H9 (cell line): ENCODE data around the gene KCNJ16. TPM values are rescaled to one million over a fixed set of nuclear protein-coding genes. Genes with fewer than 3 reads are reported as not detected.

Experiments used
- DNase-seq: peaks from one replicate; pipeline ENCODE4 v3.0.0-alpha.2; 2017
- H2AFZ ChIP-seq: one replicate; pipeline ENCODE4 v1.6.1; 2013; ENCODE audit warnings: mild to moderate bottlenecking, low read length, control low read depth, moderate library complexity
- H2AK5ac ChIP-seq: 2 replicates; pipeline ENCODE4 v1.6.1; 2013; ENCODE audit warnings: low read length, control low read depth, mixed read lengths; ENCODE audit not compliant: insufficient read length
- H2BK120ac ChIP-seq: one replicate; pipeline ENCODE4 v1.6.1; 2013; ENCODE audit warnings: low read depth, mild to moderate bottlenecking, low read length, control low read depth, inconsistent platforms; ENCODE audit not compliant: poor library complexity, severe bottlenecking
- H2BK12ac ChIP-seq: 2 replicates; pipeline ENCODE4 v1.6.1; 2013; ENCODE audit warnings: low read length, control low read depth, mixed read lengths, low read depth; ENCODE audit not compliant: insufficient read length
- H2BK15ac ChIP-seq: 2 replicates; pipeline ENCODE4 v1.6.1; 2013; ENCODE audit warnings: low read depth, low read length, control low read depth
- H2BK20ac ChIP-seq: one replicate; pipeline ENCODE4 v1.6.1; 2013; ENCODE audit warnings: low read depth, mild to moderate bottlenecking, low read length, control low read depth, inconsistent platforms; ENCODE audit not compliant: poor library complexity, severe bottlenecking
- H2BK5ac ChIP-seq: 2 replicates; pipeline ENCODE4 v1.6.1; 2013; ENCODE audit warnings: low read length, control low read depth, mixed read lengths; ENCODE audit not compliant: insufficient read length
- H3K14ac ChIP-seq: 2 replicates; pipeline ENCODE4 v1.6.1; 2013; ENCODE audit warnings: low read length, control low read depth; ENCODE audit not compliant: insufficient read depth
- H3K18ac ChIP-seq: 2 replicates; pipeline ENCODE4 v1.6.1; 2013; ENCODE audit warnings: low read depth, mild to moderate bottlenecking, mixed read lengths, low read length, control low read depth; ENCODE audit not compliant: insufficient read length
- H3K23ac ChIP-seq: 2 replicates; pipeline ENCODE4 v1.6.1; 2013; ENCODE audit warnings: low read length, control low read depth, mixed read lengths, low read depth; ENCODE audit not compliant: insufficient read length
- H3K23me2 ChIP-seq: 2 replicates; pipeline ENCODE4 v1.6.1; 2013; ENCODE audit warnings: low read depth, mild to moderate bottlenecking, mixed read lengths, low read length, control low read depth; ENCODE audit not compliant: insufficient read length, poor library complexity, severe bottlenecking
- H3K27ac ChIP-seq: 2 replicates; pipeline ENCODE4 v1.5.1; 2013; ENCODE audit warnings: low read length, control low read depth, mixed read lengths, low read depth; ENCODE audit not compliant: insufficient read length
- H3K27me3 ChIP-seq: 2 replicates; pipeline ENCODE4 v1.6.1; 2013; ENCODE audit warnings: low read length, control low read depth, inconsistent platforms; ENCODE audit not compliant: insufficient read depth
- H3K4ac ChIP-seq: 2 replicates; pipeline ENCODE4 v1.6.1; 2013; ENCODE audit warnings: low read depth, mild to moderate bottlenecking, control low read depth, inconsistent platforms, low read length, moderate library complexity
- H3K4me1 ChIP-seq: 2 replicates; pipeline ENCODE4 v1.6.1; 2013; ENCODE audit warnings: low read length, control low read depth, inconsistent platforms; ENCODE audit not compliant: insufficient read depth
- H3K4me2 ChIP-seq: 2 replicates; pipeline ENCODE4 v1.6.1; 2013; ENCODE audit warnings: low read length, control low read depth, mixed read lengths; ENCODE audit not compliant: insufficient read length, insufficient read depth
- H3K56ac ChIP-seq: 2 replicates; pipeline ENCODE4 v1.6.1; 2013; ENCODE audit warnings: low read depth, mild to moderate bottlenecking, mixed read lengths, low read length, control low read depth; ENCODE audit not compliant: insufficient read length
- H3K79me1 ChIP-seq: 2 replicates; pipeline ENCODE4 v1.6.1; 2013; ENCODE audit warnings: low read depth, mild to moderate bottlenecking, moderate library complexity, low read length, control low read depth, inconsistent platforms; ENCODE audit not compliant: insufficient read depth, poor library complexity, severe bottlenecking
- H3K79me2 ChIP-seq: 2 replicates; pipeline ENCODE4 v1.6.1; 2013; ENCODE audit warnings: low read length, control low read depth, inconsistent platforms; ENCODE audit not compliant: insufficient read depth
- H3K9ac ChIP-seq: 2 replicates; pipeline ENCODE4 v1.6.1; 2013; ENCODE audit warnings: low read length, control low read depth, mixed read lengths; ENCODE audit not compliant: insufficient read length; ENCODE audit errors: extremely low read depth
- H3K9me3 ChIP-seq: one replicate; pipeline ENCODE4 v1.6.1; 2013; ENCODE audit warnings: low read depth, low read length, inconsistent platforms; ENCODE audit not compliant: control insufficient read depth
- H3T11ph ChIP-seq: one replicate; pipeline ENCODE4 v1.6.1; 2013; ENCODE audit warnings: mild to moderate bottlenecking, low read length, control low read depth, inconsistent platforms
- H4K20me1 ChIP-seq: one replicate; pipeline ENCODE4 v1.6.1; 2013; ENCODE audit not compliant: control insufficient read depth, insufficient read length, insufficient read depth
- H4K5ac ChIP-seq: 2 replicates; pipeline ENCODE4 v1.6.1; 2013; ENCODE audit warnings: low read depth, mild to moderate bottlenecking, mixed read lengths, low read length, control low read depth; ENCODE audit not compliant: insufficient read length
- H4K8ac ChIP-seq: replicated peaks from 2 replicates; pipeline ENCODE4 v1.6.1; 2013; ENCODE audit warnings: low read length, control low read depth, mixed read lengths, low read depth; ENCODE audit not compliant: insufficient read length
- H4K91ac ChIP-seq: 2 replicates; pipeline ENCODE4 v1.6.1; 2013; ENCODE audit warnings: low read depth, mild to moderate bottlenecking, moderate library complexity, mixed read lengths, low read length, control low read depth; ENCODE audit not compliant: insufficient read length
- H3K27ac Mint-ChIP-seq, 3 experiments: 2 replicates in 2 of 3; 3 replicates in 1 of 3; pipeline ENCODE4 v1.8.0; 2020 to 2021; ENCODE audit warnings: mixed read lengths in 3 of 3, mild to moderate bottlenecking in 1 of 3, moderate library complexity in 1 of 3
- H3K27me3 Mint-ChIP-seq: 2 replicates; pipeline ENCODE4 v1.8.0; 2021; ENCODE audit warnings: low read depth, mild to moderate bottlenecking, moderate library complexity, mixed read lengths
- H3K36me3 Mint-ChIP-seq, 3 experiments: 2 replicates in 2 of 3; 3 replicates in 1 of 3; pipeline ENCODE4 v1.8.0; 2020 to 2021; ENCODE audit warnings: low read depth in 3 of 3, mixed read lengths in 3 of 3; ENCODE audit not compliant: insufficient read depth in 1 of 3
- H3K4me1 Mint-ChIP-seq, 2 experiments: 2 replicates each; pipeline ENCODE4 v1.8.0; 2020; ENCODE audit warnings: mixed read lengths in 2 of 2
- H3K4me3 Mint-ChIP-seq, 2 experiments: 2 replicates in 1 of 2; 3 replicates in 1 of 2; pipeline ENCODE4 v1.8.0; 2020 to 2021; ENCODE audit warnings: mild to moderate bottlenecking in 2 of 2, mixed read lengths in 2 of 2, moderate library complexity in 1 of 2
- H3K9me3 Mint-ChIP-seq, 2 experiments: 2 replicates in 1 of 2; 3 replicates in 1 of 2; pipeline ENCODE4 v1.8.0; 2020; ENCODE audit warnings: mild to moderate bottlenecking in 2 of 2, mixed read lengths in 2 of 2, moderate library complexity in 1 of 2
- WGBS: extraction: QIAGEN DNeasy Blood & Tissue Kit; methylation state at CpG from one replicate; pipeline ENCODE4 v1.1.7; 2013; ENCODE audit warnings: missing lambda C conversion rate, low lambda C conversion rate, mixed read lengths; ENCODE audit not compliant: insufficient read length; ENCODE audit errors: extremely low coverage; 5-methylcytosine and 5-hydroxymethylcytosine counted together
- total RNA-seq: library from RNA; stranded (reverse); gene quantifications from 2 replicates; pipeline ENCODE4 v1.2.1, GENCODE V29; 2021
- TF ChIP-seq, protein P1 (sequence below): fragments of 200-600 bp; sonication (generic); conservative IDR thresholded peaks from 3 replicates; pipeline ENCODE4 v1.8.0; 2021; ENCODE audit warnings: antibody characterized with exemption, mild to moderate bottlenecking

KCNJ16 gene
- total RNA-seq, 1 experiment from 2014 or later, result not detected

DNA sequence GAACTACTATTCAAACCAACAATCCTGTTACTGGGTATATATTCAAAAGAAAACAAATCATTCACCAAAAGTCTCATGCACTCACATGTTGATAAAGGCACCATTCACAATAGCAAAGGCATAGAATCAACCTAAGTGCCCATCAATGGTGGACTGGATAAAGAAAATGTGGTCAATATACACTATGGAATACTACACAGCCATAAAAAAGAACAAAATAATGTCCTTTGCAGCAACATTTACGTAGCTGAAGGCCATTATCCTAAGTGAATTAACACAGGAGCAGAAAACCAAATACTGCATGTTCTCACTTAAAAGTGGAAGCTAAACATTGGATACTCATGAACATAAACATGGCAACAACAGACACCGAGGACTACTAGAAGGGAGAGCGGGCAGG, 41.9 kb downstream of the KCNJ16 start:
- Histone ChIP-seq H4K91ac (no peak overlapping the region), H3K18ac (no peak overlapping the region), H2AFZ (no peak overlapping the region), H3K79me1 (no peaks in the 10 kb centered on the region), H3K9me3 (no peaks in the 10 kb centered on the region), H3K9ac (no peak overlapping the region), H4K5ac (no peak overlapping the region), H2BK120ac (no peak overlapping the region), H2AK5ac (no peak overlapping the region), H3K56ac (no peak overlapping the region), H3K14ac (no peak overlapping the region), H2BK5ac (no peak overlapping the region), H3K27ac (no peak overlapping the region), H4K8ac (no peak overlapping the region), H3K79me2 (no peaks in the 10 kb centered on the region), H2BK15ac (no peak overlapping the region), H3K4me2 (no peak overlapping the region), H3K27me3 (no peaks in the 10 kb centered on the region), H3K4ac (no peak overlapping the region), H3K23ac (no peak overlapping the region), H3T11ph (no peak overlapping the region), H3K23me2 (no peaks in the 10 kb centered on the region), H4K20me1 (no peaks in the 10 kb centered on the region), H3K4me1 (no peaks in the 10 kb centered on the region), H2BK20ac (no peak overlapping the region), H2BK12ac (no peak overlapping the region)
- Mint-ChIP-seq H3K9me3 (peaks cover 8% of the 10 kb centered on the region in 2 experiments; a peak in 3 of 5 replicates), H3K27ac (no peak overlapping the region), H3K4me3 (no peak overlapping the region; a peak in 1 of 5 replicates), H3K27me3 (no peaks in the 10 kb centered on the region), H3K36me3 (peaks cover 0 to 11% (median 0%) of the 10 kb centered on the region in 3 experiments; a peak in 1 of 7 replicates), H3K4me1 (peaks cover 4 to 8% of the 10 kb centered on the region in 2 experiments; a peak in 3 of 4 replicates)
- no peak for DNase-seq
- no CpG with 5 or more reads among the region's 3 CpGs for WGBS
- TF ChIP-seq, protein P1, sequence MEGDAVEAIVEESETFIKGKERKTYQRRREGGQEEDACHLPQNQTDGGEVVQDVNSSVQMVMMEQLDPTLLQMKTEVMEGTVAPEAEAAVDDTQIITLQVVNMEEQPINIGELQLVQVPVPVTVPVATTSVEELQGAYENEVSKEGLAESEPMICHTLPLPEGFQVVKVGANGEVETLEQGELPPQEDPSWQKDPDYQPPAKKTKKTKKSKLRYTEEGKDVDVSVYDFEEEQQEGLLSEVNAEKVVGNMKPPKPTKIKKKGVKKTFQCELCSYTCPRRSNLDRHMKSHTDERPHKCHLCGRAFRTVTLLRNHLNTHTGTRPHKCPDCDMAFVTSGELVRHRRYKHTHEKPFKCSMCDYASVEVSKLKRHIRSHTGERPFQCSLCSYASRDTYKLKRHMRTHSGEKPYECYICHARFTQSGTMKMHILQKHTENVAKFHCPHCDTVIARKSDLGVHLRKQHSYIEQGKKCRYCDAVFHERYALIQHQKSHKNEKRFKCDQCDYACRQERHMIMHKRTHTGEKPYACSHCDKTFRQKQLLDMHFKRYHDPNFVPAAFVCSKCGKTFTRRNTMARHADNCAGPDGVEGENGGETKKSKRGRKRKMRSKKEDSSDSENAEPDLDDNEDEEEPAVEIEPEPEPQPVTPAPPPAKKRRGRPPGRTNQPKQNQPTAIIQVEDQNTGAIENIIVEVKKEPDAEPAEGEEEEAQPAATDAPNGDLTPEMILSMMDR, result no peak
